GM18858 (cell line): ENCODE measurements around the gene ASCC1.
"Not testable (repeated sequence)": the region's sequence is repeated elsewhere in the genome, so short reads cannot be mapped to it uniquely, and the experiment has no call there.

ENCODE experiments used
- ATAC-seq: cut with Tn5 transposase; IDR thresholded peaks from one replicate; pipeline ENCODE4 v1.9.1; 2021; ENCODE audit not compliant: unreplicated experiment

Gene ASCC1

GRCh38 chr10:72133517-72133916 is 82.6 kb downstream of the ASCC1 start:
- ATAC-seq, result peak; percentile 73

GRCh38 chr10:72132854-72133253 is 83.2 kb downstream of the ASCC1 start:
- no peak for ATAC-seq

GRCh38 chr10:72127571-72127970 is 88.5 kb downstream of the ASCC1 start:
- ATAC-seq, result no peak

- no peak for ATAC-seq
Measured at GRCh38 chr10:72126872-72127232, 89.2 kb downstream of the ASCC1 start.

GRCh38 chr10:72126184-72126871 is 89.7 kb downstream of the ASCC1 start:
- no peak for ATAC-seq

GRCh38 chr10:72124989-72125388 is 91.1 kb downstream of the ASCC1 start:
- no peak for ATAC-seq

GRCh38 chr10:72124381-72124780 is 91.7 kb downstream of the ASCC1 start:
- no peak for ATAC-seq

GRCh38 chr10:72123616-72124015 is 92.5 kb downstream of the ASCC1 start:
- ATAC-seq, result no peak

- no peak for ATAC-seq
Measured at GRCh38 chr10:72122221-72122620, 93.9 kb downstream of the ASCC1 start.

- no peak for ATAC-seq
Measured at GRCh38 chr10:72121389-72121788, 94.7 kb downstream of the ASCC1 start.

- ATAC-seq, result no peak
Measured at GRCh38 chr10:72116372-72116771, 99.7 kb downstream of the ASCC1 start.

GRCh38 chr10:72114706-72115450 is 101.2 kb downstream of the ASCC1 start:
- no peak for ATAC-seq

GRCh38 chr10:72110673-72111401 is 105.2 kb downstream of the ASCC1 start:
- ATAC-seq, result no peak

- ATAC-seq, result no peak
Measured at GRCh38 chr10:72109636-72110157, 106.4 kb downstream of the ASCC1 start.

GRCh38 chr10:72108830-72109635 is 107.0 kb downstream of the ASCC1 start:
- no peak for ATAC-seq

- not testable (repeated sequence) for ATAC-seq
Measured at GRCh38 chr10:72108004-72108370, 108.1 kb downstream of the ASCC1 start.

- no peak for ATAC-seq
Measured at GRCh38 chr10:72107325-72108003, 108.6 kb downstream of the ASCC1 start.

- no peak for ATAC-seq
Measured at GRCh38 chr10:72106896-72107295, 109.2 kb downstream of the ASCC1 start.

- no peak for ATAC-seq
Measured at GRCh38 chr10:72106154-72106849, 109.8 kb downstream of the ASCC1 start.

- no peak for ATAC-seq
Measured at GRCh38 chr10:72105710-72106109, 110.4 kb downstream of the ASCC1 start.
